H1 (cell line): ENCODE data around the gene MTMR2. TPM values are rescaled to one million over a fixed set of nuclear protein-coding genes. Genes with fewer than 3 reads are reported as not detected.

ENCODE experiments used
- CTCF ChIA-PET: fragments of 300-600 bp; sonication (Branson Sonifier 250); formaldehyde crosslinking; loops from one replicate; lab custom pipeline; 2021; ENCODE audit not compliant: partially characterized antibody; lab: Charles Lee
- POLR2A ChIA-PET: fragments of 300-600 bp; sonication (Branson Sonifier 250); formaldehyde crosslinking; loops from one replicate; lab custom pipeline; 2021; ENCODE audit warnings: inconsistent platforms; ENCODE audit not compliant: partially characterized antibody; lab: Charles Lee
- DNase-seq, 2 experiments: peaks; one replicate each; pipeline versions ENCODE4 v3.0.0 to v3.0.0-alpha.2; 2010 to 2022; ENCODE audit warnings: low spot score in 2 of 2, low read depth in 1 of 2, mixed read lengths in 1 of 2
- FAIRE-seq: peaks from 2 replicates; lab custom pipeline; 2011; peaks lifted over from hg19 to GRCh38; lab: Jason Lieb, UNC
- H2AFZ ChIP-seq: 2 replicates; pipeline ENCODE4 v1.8.1; 2012; ENCODE audit warnings: low read length, inconsistent platforms
- H2AK5ac ChIP-seq: 2 replicates; pipeline ENCODE4 v1.6.1; 2013; ENCODE audit warnings: low read depth, low read length
- H2BK120ac ChIP-seq: replicated peaks from 2 replicates; pipeline ENCODE3; 2013; ENCODE audit warnings: low read depth, low read length, inconsistent platforms
- H2BK12ac ChIP-seq: 2 replicates; pipeline ENCODE4 v1.6.1; 2013; ENCODE audit warnings: low read depth, low read length
- H2BK15ac ChIP-seq: 2 replicates; pipeline ENCODE4 v1.6.1; 2013; ENCODE audit warnings: low read length
- H2BK20ac ChIP-seq: 2 replicates; pipeline ENCODE4 v1.6.1; 2013; ENCODE audit warnings: low read length
- H2BK5ac ChIP-seq: 2 replicates; pipeline ENCODE4 v1.6.1; 2013; ENCODE audit warnings: low read depth, low read length
- H3K14ac ChIP-seq: 2 replicates; pipeline ENCODE4 v1.6.1; 2013; ENCODE audit warnings: inconsistent platforms; ENCODE audit not compliant: insufficient read length
- H3K18ac ChIP-seq: 2 replicates; pipeline ENCODE4 v1.6.1; 2013; ENCODE audit warnings: low read length; ENCODE audit errors: extremely low read depth
- H3K23ac ChIP-seq: 2 replicates; pipeline ENCODE4 v1.6.1; 2013; ENCODE audit warnings: inconsistent platforms; ENCODE audit not compliant: insufficient read length
- H3K23me2 ChIP-seq: 2 replicates; pipeline ENCODE4 v1.6.1; 2013; ENCODE audit warnings: low read depth, low read length
- H3K27ac ChIP-seq: 2 replicates; pipeline ENCODE4 v1.6.1; 2011; ENCODE audit warnings: low read depth, low read length, inconsistent platforms
- H3K27me3 ChIP-seq, 4 experiments: replicated peaks in 1 of 4; 1 replicate in 1 of 4; 2 replicates in 3 of 4; pipeline versions ENCODE4 v1.6.1 to v1.8.1; 2011 to 2013; ENCODE audit warnings: low read length in 3 of 4, mild to moderate bottlenecking in 3 of 4, inconsistent platforms in 2 of 4, mixed read lengths in 2 of 4, moderate library complexity in 1 of 4; ENCODE audit not compliant: control insufficient read depth in 3 of 4, insufficient read depth in 3 of 4; ENCODE audit errors: extremely low read depth in 1 of 4
- H3K36me3 ChIP-seq, 4 experiments: 2 replicates each; pipeline versions ENCODE4 v1.6.1 to v1.8.1; 2011 to 2013; ENCODE audit warnings: mild to moderate bottlenecking in 4 of 4, low read length in 3 of 4, moderate library complexity in 2 of 4, control low read depth in 1 of 4, inconsistent platforms in 1 of 4; ENCODE audit not compliant: insufficient read depth in 4 of 4, control insufficient read depth in 2 of 4
- H3K4ac ChIP-seq: replicated peaks from 2 replicates; pipeline ENCODE3; 2013; ENCODE audit warnings: low read length, low read depth, mixed read lengths, inconsistent platforms; ENCODE audit not compliant: insufficient read length
- H3K4me1 ChIP-seq, 4 experiments: replicated peaks in 1 of 4; 1 replicate in 1 of 4; 2 replicates in 3 of 4; pipeline versions ENCODE4 v1.6.1 to v1.8.1; 2011 to 2013; ENCODE audit warnings: low read length in 3 of 4, inconsistent platforms in 2 of 4, mixed read lengths in 1 of 4; ENCODE audit not compliant: insufficient read depth in 4 of 4, control insufficient read depth in 3 of 4
- H3K4me2 ChIP-seq, 2 experiments: 2 replicates each; pipeline versions ENCODE4 v1.6.1 to v1.8.1; 2011 to 2013; ENCODE audit warnings: low read depth in 2 of 2, low read length in 2 of 2, control low read depth in 1 of 2, inconsistent platforms in 1 of 2, mild to moderate bottlenecking in 1 of 2; ENCODE audit not compliant: insufficient read depth in 1 of 2
- H3K4me3 ChIP-seq, 4 experiments: fragments of 200-600, 300-600 bp in 1 of 4; sonication (generic), shearing (Covaris generic), sonication (Bioruptor Twin) in 1 of 4; 2 replicates each; pipeline versions ENCODE4 v1.5.1 to v1.8.1; 2011 to 2016; ENCODE audit warnings: low read length in 4 of 4, low read depth in 3 of 4, control low read depth in 2 of 4, inconsistent platforms in 2 of 4, mild to moderate bottlenecking in 2 of 4, mixed read lengths in 1 of 4, moderate library complexity in 1 of 4; ENCODE audit not compliant: insufficient read depth in 2 of 4; ENCODE audit errors: extremely low read depth in 1 of 4
- H3K56ac ChIP-seq: replicated peaks from 2 replicates; pipeline ENCODE3; 2013; ENCODE audit warnings: low read depth, mild to moderate bottlenecking, mixed read lengths, low read length, inconsistent platforms; ENCODE audit not compliant: insufficient read length
- H3K79me1 ChIP-seq: 2 replicates; pipeline ENCODE4 v1.6.1; 2013; ENCODE audit warnings: low read depth, low read length, control low read depth
- H3K79me2 ChIP-seq, 2 experiments: 2 replicates each; pipeline versions ENCODE4 v1.6.1 to v1.8.1; 2012 to 2013; ENCODE audit warnings: low read length in 2 of 2, mild to moderate bottlenecking in 2 of 2, inconsistent platforms in 1 of 2; ENCODE audit not compliant: insufficient read depth in 2 of 2, control insufficient read depth in 1 of 2
- H3K9ac ChIP-seq, 4 experiments: replicated peaks in 1 of 4; 1 replicate in 1 of 4; 2 replicates in 3 of 4; pipeline versions ENCODE4 v1.6.1 to v1.8.1; 2011 to 2013; ENCODE audit warnings: low read depth in 3 of 4, low read length in 3 of 4, control low read depth in 2 of 4, mild to moderate bottlenecking in 2 of 4, moderate library complexity in 2 of 4, inconsistent platforms in 1 of 4; ENCODE audit errors: extremely low read depth in 1 of 4
- H3K9me3 ChIP-seq, 2 experiments: 2 replicates each; pipeline versions ENCODE4 v1.6.1 to v1.8.1; 2012 to 2013; ENCODE audit warnings: mild to moderate bottlenecking in 2 of 2, moderate library complexity in 2 of 2, control low read depth in 1 of 2, inconsistent platforms in 1 of 2, low read depth in 1 of 2, low read length in 1 of 2, mixed read lengths in 1 of 2; ENCODE audit not compliant: insufficient read depth in 2 of 2
- H4K20me1 ChIP-seq, 2 experiments: replicated peaks in 1 of 2; 2 replicates each; pipeline versions ENCODE3 to v1.8.1; 2011 to 2013; ENCODE audit warnings: inconsistent platforms in 2 of 2, low read length in 2 of 2, mild to moderate bottlenecking in 1 of 2; ENCODE audit not compliant: insufficient read depth in 2 of 2, control insufficient read depth in 1 of 2
- H4K5ac ChIP-seq: 2 replicates; pipeline ENCODE4 v1.6.1; 2013; ENCODE audit warnings: low read length, low read depth, mixed read lengths, inconsistent platforms; ENCODE audit not compliant: insufficient read length
- H4K8ac ChIP-seq: 2 replicates; pipeline ENCODE4 v1.8.0; 2013; ENCODE audit warnings: mild to moderate bottlenecking, moderate library complexity, low read length, inconsistent platforms; ENCODE audit not compliant: insufficient read depth; ENCODE audit errors: extremely low read depth
- H4K91ac ChIP-seq: replicated peaks from 2 replicates; pipeline ENCODE3; 2013; ENCODE audit warnings: low read length, mixed read lengths, inconsistent platforms; ENCODE audit not compliant: insufficient read length
- BCL11A ChIP-seq, 2 experiments: IDR thresholded peaks; one replicate each; pipeline ENCODE4 v1.6.1; 2011; ENCODE audit warnings: low read depth in 2 of 2, low read length in 2 of 2, mild to moderate bottlenecking in 2 of 2
- BRCA1 ChIP-seq: IDR thresholded peaks from 2 replicates; pipeline ENCODE4 v1.6.1; 2012; ENCODE audit warnings: low read depth, low read length, improper control_type of control experiment
- CHD2 ChIP-seq: IDR thresholded peaks from 2 replicates; pipeline ENCODE4 v1.6.1; 2012; ENCODE audit warnings: low read length, improper control_type of control experiment
- CTBP2 ChIP-seq: IDR thresholded peaks from 2 replicates; pipeline ENCODE4 v1.7.0; 2011; ENCODE audit warnings: borderline replicate concordance, mild to moderate bottlenecking, moderate library complexity, mixed read lengths, low read length; ENCODE audit not compliant: insufficient read depth, insufficient read length
- E2F6 ChIP-seq: IDR thresholded peaks from 2 replicates; pipeline ENCODE4 v1.6.1; 2012; ENCODE audit warnings: inconsistent platforms
- EGR1 ChIP-seq: IDR thresholded peaks from 2 replicates; pipeline ENCODE4 v1.6.1; 2011; ENCODE audit warnings: low read depth, low read length, borderline replicate concordance
- GTF2F1 ChIP-seq: IDR thresholded peaks from 2 replicates; pipeline ENCODE4 v1.6.1; 2012; ENCODE audit warnings: low read depth, low read length, improper control_type of control experiment, borderline replicate concordance
- PHF8 ChIP-seq: fragments of 200-600 bp; sonication (generic); conservative IDR thresholded peaks from 2 replicates; pipeline ENCODE4 v1.7.1; 2012; ENCODE audit warnings: low read depth, mild to moderate bottlenecking, inconsistent platforms, low read length, moderate library complexity
- POLR2AphosphoS5 ChIP-seq: IDR thresholded peaks from 2 replicates; pipeline ENCODE4 v1.6.1; 2011; ENCODE audit warnings: low read depth, low read length
- POU5F1 ChIP-seq: IDR thresholded peaks from 2 replicates; pipeline ENCODE4 v1.6.1; 2011; ENCODE audit warnings: low read depth, mild to moderate bottlenecking, low read length, moderate library complexity
- RAD21 ChIP-seq, 2 experiments: IDR thresholded peaks in 1 of 2; conservative IDR thresholded peaks in 1 of 2; 2 replicates each; pipeline ENCODE4 v1.6.1; 2011; ENCODE audit warnings: low read depth in 2 of 2, low read length in 2 of 2, improper control_type of control experiment in 1 of 2, inconsistent platforms in 1 of 2, mild to moderate bottlenecking in 1 of 2, moderate library complexity in 1 of 2
- TCF12 ChIP-seq: IDR thresholded peaks from 2 replicates; pipeline ENCODE4 v1.6.1; 2011; ENCODE audit warnings: low read depth, mild to moderate bottlenecking, low read length
- YY1 ChIP-seq: IDR thresholded peaks from 2 replicates; pipeline ENCODE4 v1.6.1; 2011; ENCODE audit warnings: low read depth, mild to moderate bottlenecking, low read length
- WGBS, 2 experiments: shearing (Covaris generic) in 1 of 2; methylation state at CpG; one replicate each; pipeline versions ENCODE4 v1.1.6 to v1.1.7; 2013 to 2015; ENCODE audit warnings: low lambda C conversion rate in 2 of 2, mixed read lengths in 2 of 2, inconsistent platforms in 1 of 2, low coverage in 1 of 2, missing lambda C conversion rate in 1 of 2; ENCODE audit not compliant: insufficient replicate concordance in 2 of 2, insufficient coverage in 1 of 2, insufficient read length in 1 of 2; ENCODE audit errors: extremely low coverage in 1 of 2, missing lambda C conversion rate in 1 of 2; 5-methylcytosine and 5-hydroxymethylcytosine counted together
- polyA plus RNA-seq, 7 experiments: library from polyadenylated mRNA; depleted of rRNA in 3 of 7; stranded (reverse) in 5 of 7; unstranded in 2 of 7; fragments of >200 nt in 5 of 7; fragments of 200-250 nt in 2 of 7; gene quantifications; 1 replicate in 5 of 7; 2 replicates in 1 of 7; 4 replicates in 1 of 7; pipeline versions ENCODE4 v1.2.1 to v1.2.3, GENCODE V29; 2011 to 2013; ENCODE audit warnings: missing spikeins in 2 of 7, mixed read lengths in 2 of 7
- total RNA-seq: library from RNA; stranded (reverse); fragmentation: NEBNext Ultra II Directional; extraction: Animal tissue kit (Norgen Biotek cat#: 25700); gene quantifications from 2 replicates; pipeline ENCODE4 v1.2.1, GENCODE V29; 2021

Gene MTMR2
- total and polyA plus RNA-seq, 2 of the 8 experiments (the other 6 are each of a cell fraction or from before 2014, with no cell fraction given), result 16.7 to 52.9 TPM

- Histone ChIP-seq H3K4ac (no peak overlapping the region), H3K36me3 (peaks cover 0 to 4% (median 3%) of the 10 kb centered on the region in 4 experiments; a peak in 3 of 8 replicates), H3K9me3 (no peaks in the 10 kb centered on the region), H2BK15ac (no peak overlapping the region), H2AK5ac (no peak overlapping the region), H3K27me3 (no peaks in the 10 kb centered on the region), H3K23me2 (peaks cover 2% of the 10 kb centered on the region; the same call in 1 of the 2 replicates), H4K20me1 (no peaks in the 10 kb centered on the region), H4K5ac (no peak overlapping the region), H3K4me1 (no peaks in the 10 kb centered on the region), H3K79me2 (no peaks in the 10 kb centered on the region), H2BK5ac (no peak overlapping the region), H4K8ac (no peak overlapping the region), H3K4me2 (no peak overlapping the region), H2BK120ac (no peak overlapping the region), H2BK12ac (no peak overlapping the region), H3K56ac (no peak overlapping the region), H3K18ac (no peak overlapping the region), H3K4me3 (no peak overlapping the region), H2BK20ac (no peak overlapping the region), H4K91ac (no peak overlapping the region), H3K23ac (no peak overlapping the region), H3K14ac (no peak overlapping the region), H3K79me1 (no peaks in the 10 kb centered on the region), H2AFZ (no peak overlapping the region), H3K27ac (no peak overlapping the region), H3K9ac (no peak overlapping the region)
- no peak for TF ChIP-seq BCL11A (IDR thresholded peaks at IDR 0.05; ENCODE audit: low read depth in 2 of 2, low read length in 2 of 2)
- no peak for TF ChIP-seq CTBP2
- no peak for TF ChIP-seq E2F6
- no peak for TF ChIP-seq EGR1
- no peak for TF ChIP-seq YY1
- no peak for TF ChIP-seq PHF8
- no peak for TF ChIP-seq GTF2F1
- TF ChIP-seq RAD21 (IDR thresholded peaks at IDR 0.05 in 1 of 2, conservative IDR thresholded peaks at IDR 0.05 in 1 of 2; ENCODE audit: low read depth in 2 of 2, low read length in 2 of 2), result no peak
- no peak for TF ChIP-seq CHD2
- no peak for TF ChIP-seq TCF12
- TF ChIP-seq BRCA1, result no peak
- no peak for TF ChIP-seq POLR2AphosphoS5
- no peak for TF ChIP-seq POU5F1
- ChIA-PET POLR2A (no interaction called here), CTCF (interaction anchor here (1.5 kb wide), 1 partner anchor 15 kb away, joined by 4 read pairs; no protein-coding TSS in a partner anchor)
- DNase-seq (no peak), FAIRE-seq (no peak)
- 87 to 100% methylated on average over 1 to 2 of the region's 2 CpGs for WGBS, 2 experiments
These were observed 60.3 kb downstream of the MTMR2 start for GRCh38 chr11:95863486-95864140.
